HG03280 (cell line): ENCODE measurements around the gene CREBBP.

Source experiments
- ATAC-seq: cut with Tn5 transposase; IDR thresholded peaks from one replicate; pipeline ENCODE4 v1.9.1; 2021; ENCODE audit warnings: mild to moderate bottlenecking, moderate library complexity; ENCODE audit not compliant: unreplicated experiment

The CREBBP gene

GRCh38 chr16:3800477-3801270 lies 79.8 kb downstream of the CREBBP start:
- ATAC-seq = no peak

- ATAC-seq = no peak
These were observed 80.5 kb downstream of the CREBBP start for GRCh38 chr16:3800019-3800418.

- no peak for ATAC-seq
These were observed 81.2 kb downstream of the CREBBP start for GRCh38 chr16:3799354-3799753.

GRCh38 chr16:3798838-3799237 lies 81.7 kb downstream of the CREBBP start:
- no peak for ATAC-seq

- ATAC-seq = no peak
These were observed 82.4 kb downstream of the CREBBP start for GRCh38 chr16:3797904-3798811.

- no peak for ATAC-seq
These were observed 83.0 kb downstream of the CREBBP start for GRCh38 chr16:3797473-3797872.

- no peak for ATAC-seq
These were observed 87.3 kb downstream of the CREBBP start for GRCh38 chr16:3793161-3793576.

GRCh38 chr16:3792472-3793012 lies 88.0 kb downstream of the CREBBP start:
- no peak for ATAC-seq

GRCh38 chr16:3791701-3792100 lies 88.8 kb downstream of the CREBBP start:
- ATAC-seq = no peak

- no peak for ATAC-seq
These were observed 91.0 kb downstream of the CREBBP start for GRCh38 chr16:3789375-3790099.

- no peak for ATAC-seq
These were observed 91.7 kb downstream of the CREBBP start for GRCh38 chr16:3788711-3789374.

- peak; percentile 62 for ATAC-seq
These were observed 92.4 kb downstream of the CREBBP start for GRCh38 chr16:3787924-3788661.

- ATAC-seq = no peak
These were observed 95.1 kb downstream of the CREBBP start for GRCh38 chr16:3785413-3785812.

GRCh38 chr16:3783516-3783915 lies 97.0 kb downstream of the CREBBP start:
- ATAC-seq = no peak

GRCh38 chr16:3782566-3782965 lies 97.9 kb downstream of the CREBBP start:
- ATAC-seq = no peak

GRCh38 chr16:3781421-3781820 lies 99.1 kb downstream of the CREBBP start:
- ATAC-seq = no peak

GRCh38 chr16:3780570-3780969 lies 99.9 kb downstream of the CREBBP start:
- no peak for ATAC-seq

- ATAC-seq = no peak
These were observed 104.2 kb downstream of the CREBBP start for GRCh38 chr16:3776316-3776715.

- ATAC-seq = no peak
These were observed 105.7 kb downstream of the CREBBP start for GRCh38 chr16:3774819-3775218.
